ENCODE results near the gene GOLM1.

GRCh38 chr9:86122311-86122710 lies 23.0 kb upstream of the GOLM1 start:
- no peak for TF ChIP-seq CTCF (IDR thresholded peaks at IDR 0.05; ENCODE audit: low read length)
- no peak for TF ChIP-seq EZH2 (optimal IDR thresholded peaks at IDR 0.05; ENCODE audit: low read depth, low read length)
- TF ChIP-seq EZH2phosphoT487 (IDR thresholded peaks at IDR 0.05; ENCODE audit: low read length): no peak

All from MM.1S (cell line).